SKM-1 treated with dmso at 0.1 percent for 144 hours (cell line): ENCODE results near the gene HSF5.
"Not testable (repeated sequence)": the region's sequence is repeated elsewhere in the genome, so short reads cannot be mapped to it uniquely, and the experiment has no call there.

Experiments
- DNase-seq: peaks from one replicate; lab custom pipeline; 2025; ENCODE audit not compliant: unreplicated experiment; lab: John Stamatoyannopoulos, UW

HSF5 gene

GRCh38 chr17:58415371-58416055, 72.7 kb downstream of the HSF5 start:
- DNase-seq, result no peak

DNA sequence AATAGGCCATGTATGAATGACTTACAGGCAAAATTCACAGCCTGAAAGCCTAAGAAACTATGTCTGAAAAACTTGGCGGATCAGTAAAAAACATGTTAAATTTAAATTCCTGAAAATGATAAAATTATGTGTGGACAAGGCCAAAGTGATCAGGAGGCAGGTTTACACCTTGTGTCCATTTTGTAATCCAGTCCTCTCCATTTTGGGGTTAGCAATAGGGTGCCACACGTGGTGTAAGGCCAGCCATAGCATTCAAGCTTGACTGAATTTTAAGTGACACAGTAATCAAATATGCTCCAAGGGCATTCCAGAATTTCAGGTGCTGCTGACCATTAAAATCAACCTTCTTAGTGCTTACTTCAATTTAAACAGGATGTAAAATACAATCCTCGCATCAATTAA, 73.6 kb downstream of the HSF5 start:
- no peak for DNase-seq

DNA sequence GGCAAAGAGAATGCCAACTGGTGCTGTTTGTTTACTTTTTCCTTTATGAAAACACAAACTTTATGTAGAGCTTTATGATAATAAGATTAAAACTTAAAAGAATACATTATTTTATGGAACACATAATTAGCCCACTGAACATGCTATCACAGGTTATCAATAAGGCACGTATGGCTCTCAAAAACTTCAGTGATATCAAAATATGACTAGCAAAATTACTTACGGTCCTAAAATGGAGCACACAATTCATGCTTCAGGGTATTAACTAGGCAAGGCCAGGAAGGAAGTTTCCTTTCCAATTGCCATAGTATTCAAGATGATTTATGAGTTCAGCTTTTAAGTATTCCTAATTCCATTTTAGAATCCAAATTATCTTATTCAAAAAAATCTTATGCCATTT, 74.5 kb downstream of the HSF5 start:
- DNase-seq, result no peak

GRCh38 chr17:58412961-58413586, 75.1 kb downstream of the HSF5 start:
- peak; percentile 22 for DNase-seq

DNA sequence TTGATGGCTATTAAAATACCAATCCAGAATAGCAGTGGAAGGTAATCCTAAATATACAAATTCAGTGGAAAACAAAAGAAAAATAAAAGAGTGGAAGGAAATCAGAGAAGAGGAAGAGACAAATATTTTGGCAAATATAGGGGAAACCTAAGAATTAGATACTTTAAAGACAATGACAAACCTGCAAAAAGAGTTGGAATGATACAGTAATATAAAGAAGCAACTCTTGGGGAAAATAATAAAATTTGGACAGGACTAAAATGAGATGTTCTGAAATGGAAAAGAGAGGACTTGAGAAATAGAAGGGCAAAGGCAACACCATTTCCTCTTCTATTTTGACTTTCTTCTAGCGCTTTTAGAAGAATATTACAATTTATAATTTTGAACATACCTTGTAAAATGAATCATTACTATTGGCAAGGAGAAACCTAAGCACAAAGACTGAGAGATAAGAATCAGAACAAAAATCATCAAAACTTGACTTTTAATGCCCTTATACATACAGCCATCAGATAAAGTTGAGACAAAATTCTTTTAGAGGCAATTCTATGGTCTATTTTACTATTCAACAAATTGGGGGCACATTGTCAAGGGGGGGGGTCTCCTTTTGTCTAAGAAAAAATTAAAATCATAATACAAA, 76.0 kb downstream of the HSF5 start:
- DNase-seq, result no peak

GRCh38 chr17:58411408-58411894, 76.8 kb downstream of the HSF5 start:
- DNase-seq, result no peak

DNA sequence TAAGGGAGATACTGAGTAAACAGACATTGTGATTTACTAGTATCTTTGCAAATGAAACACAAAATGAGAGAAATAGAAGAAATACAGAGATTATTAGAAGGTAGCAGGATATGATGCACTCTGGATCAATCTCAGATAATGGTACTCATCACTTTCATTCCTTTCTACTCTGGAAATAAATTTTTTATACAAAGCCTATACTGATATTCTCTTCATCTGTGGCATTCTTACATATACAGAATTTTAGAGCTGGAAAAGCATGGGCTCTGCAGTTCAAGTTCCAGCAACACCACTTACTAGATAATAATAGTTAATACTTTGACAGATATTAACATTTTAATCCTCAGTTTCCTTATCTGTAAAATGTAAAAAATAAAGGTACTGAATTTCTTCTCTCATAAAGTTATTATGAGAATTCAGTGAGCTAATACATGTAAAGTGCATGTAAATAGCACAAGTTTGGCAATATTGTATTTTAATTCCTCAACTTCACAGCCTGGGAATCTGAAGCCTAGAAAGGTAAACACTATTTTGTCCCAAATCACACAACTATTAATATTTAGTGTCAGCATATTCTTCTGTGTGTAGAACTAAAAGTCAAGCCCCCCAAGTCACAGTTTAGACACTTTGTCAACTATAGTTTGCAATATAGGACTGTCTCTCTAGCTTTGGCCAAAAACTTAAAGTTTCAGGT, 77.3 kb downstream of the HSF5 start:
- no peak for DNase-seq

- DNase-seq, result no peak
Observed at GRCh38 chr17:58409432-58409831, 78.8 kb downstream of the HSF5 start.

DNA sequence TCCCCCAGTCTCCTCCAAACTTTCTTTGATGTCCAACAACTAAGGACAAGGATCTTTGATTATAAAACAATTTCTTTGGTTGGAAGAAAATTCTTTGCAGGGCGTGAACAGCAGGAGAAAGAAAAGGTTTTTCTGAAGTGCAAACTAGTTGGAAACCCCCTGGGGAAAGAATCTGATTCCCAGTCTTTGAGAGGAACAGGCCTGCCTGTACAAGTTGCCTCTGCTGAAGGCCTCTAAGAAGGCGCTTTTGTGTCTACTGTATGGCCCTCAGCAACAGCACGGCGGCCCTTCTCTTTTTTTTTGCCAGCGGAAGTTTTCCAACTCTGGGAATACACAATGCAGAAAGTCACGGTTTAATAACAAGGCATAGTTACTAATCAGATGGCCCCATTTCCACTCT, 84.9 kb downstream of the HSF5 start:
- DNase-seq, result no peak

DNA sequence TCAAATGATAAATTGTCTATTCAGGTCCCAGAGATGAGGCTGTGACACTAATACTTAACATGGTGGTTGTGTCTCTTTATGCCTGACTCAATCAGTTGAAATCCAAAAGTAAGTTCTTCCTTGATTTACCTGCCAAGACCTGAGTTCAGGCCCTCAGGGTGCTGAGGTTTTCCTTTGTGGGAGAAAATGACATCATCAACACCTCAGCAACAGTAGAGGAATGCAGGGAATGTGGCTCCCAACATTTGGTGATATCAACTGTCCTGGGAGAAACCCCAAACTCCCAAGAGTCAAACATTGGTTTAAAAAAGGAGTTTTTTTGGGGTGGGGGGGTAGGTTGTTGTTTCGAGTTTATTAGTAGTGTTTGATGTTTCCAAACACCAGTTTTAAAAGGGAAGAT, 85.5 kb downstream of the HSF5 start:
- no peak for DNase-seq

DNA sequence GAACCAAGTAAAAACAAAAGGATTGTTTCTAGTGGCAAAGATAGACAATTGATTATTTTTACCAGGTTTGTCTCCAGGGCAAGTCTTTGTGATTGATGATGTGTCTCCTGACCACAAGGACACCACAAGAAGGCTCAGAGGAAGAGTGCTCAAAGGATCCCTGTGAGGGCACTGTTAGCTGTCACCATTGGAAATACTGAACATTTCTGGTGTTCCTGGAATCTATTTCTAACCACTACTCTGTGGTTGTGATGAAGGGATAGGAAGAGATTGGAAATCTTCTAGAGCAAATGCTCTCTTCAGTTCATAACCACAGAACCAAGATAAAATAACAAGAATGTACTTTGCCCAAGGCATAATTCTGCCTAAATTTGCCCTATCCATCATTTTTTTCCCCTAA, 86.2 kb downstream of the HSF5 start:
- DNase-seq, result no peak

GRCh38 chr17:58401287-58401686, 86.9 kb downstream of the HSF5 start:
- DNase-seq, result no peak

DNA sequence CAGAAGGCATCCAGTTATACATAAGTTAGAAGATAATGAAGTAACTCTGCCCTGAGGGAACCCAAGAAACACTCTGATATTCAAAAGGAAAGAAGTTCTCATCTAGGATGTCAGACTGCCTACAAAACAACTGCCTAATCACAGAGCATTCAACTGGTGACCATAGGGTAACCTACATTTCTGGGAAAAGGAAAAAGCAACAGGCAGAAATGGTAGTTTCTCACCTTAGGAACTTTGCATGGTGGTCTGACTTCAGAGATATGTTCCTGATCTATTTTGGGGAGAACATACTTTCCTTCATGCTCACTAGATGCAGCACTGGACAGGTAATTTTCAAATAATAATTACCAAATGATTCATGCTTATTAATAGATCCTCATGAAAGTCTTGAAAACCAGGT, 87.4 kb downstream of the HSF5 start:
- DNase-seq, result no peak

GRCh38 chr17:58399974-58400373, 88.2 kb downstream of the HSF5 start:
- DNase-seq, result no peak

DNA sequence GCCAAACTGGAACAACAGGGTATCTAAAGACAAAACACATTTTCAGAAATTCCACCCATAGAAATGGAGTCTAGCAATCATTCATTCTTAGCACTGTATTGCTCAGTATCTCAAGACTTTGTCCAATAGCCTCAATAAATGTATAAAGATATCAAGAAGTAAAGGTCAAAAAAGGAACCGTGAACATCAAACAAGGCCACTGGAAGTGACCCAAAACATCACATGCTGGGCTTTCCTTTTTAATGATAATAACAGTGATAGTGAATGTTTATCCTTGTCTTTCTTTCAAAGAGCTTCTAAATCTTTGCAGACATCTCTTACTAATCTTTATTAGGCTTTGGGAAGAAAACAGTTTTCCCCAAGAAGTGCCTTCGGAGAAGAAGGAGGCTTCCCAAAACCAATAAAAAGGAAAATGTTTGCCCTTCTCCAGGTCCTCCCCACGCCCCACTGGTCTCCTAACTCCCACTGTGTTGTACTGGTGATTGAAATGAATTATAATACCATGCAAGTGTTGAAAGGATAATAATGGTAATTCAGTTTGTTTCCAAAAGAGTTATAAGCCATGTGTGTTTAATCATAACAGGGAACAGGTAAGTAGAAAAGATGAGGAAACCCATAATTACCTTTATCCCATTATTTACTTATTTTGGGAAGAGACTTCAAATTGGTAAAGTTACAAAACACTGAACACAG, 89.5 kb downstream of the HSF5 start:
- DNase-seq, result no peak

DNA sequence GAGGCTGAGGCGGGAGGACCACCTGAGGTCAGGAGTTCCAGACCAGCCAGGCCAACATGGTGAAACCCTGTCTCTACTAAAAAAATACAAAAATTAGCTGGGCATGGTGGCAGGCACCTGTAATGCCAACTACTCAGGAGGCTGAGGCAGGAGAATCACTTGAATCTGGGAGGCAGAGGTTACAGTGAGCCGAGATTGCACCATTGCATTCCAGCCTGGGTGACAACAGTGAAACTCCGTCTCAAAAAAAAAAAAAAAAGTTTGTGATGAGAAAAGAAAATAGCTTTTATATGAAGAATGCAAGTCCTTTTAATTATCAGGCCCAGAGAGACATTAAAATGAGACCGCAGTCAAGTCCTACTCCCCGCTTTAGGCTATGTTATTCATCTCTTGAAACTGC, 90.8 kb downstream of the HSF5 start:
- DNase-seq, result not testable (repeated sequence)

DNA sequence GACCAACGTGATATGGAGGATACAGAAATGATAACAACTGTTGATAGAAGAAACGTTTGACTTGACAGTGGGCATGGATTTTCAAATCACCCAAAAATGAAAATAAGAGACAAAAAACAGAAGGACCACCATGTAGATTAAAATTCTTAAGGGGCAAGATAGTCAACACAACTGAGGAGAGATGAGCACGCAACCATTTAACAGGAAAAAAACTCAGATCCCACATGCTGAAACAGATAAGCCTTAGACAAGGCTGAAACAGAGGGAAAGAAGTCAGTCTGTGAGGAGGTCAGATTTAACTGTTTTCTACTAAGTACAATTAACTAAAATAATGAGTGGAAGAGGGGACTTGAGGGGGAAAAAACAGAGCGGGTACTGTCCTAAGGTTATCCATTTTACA, 92.0 kb downstream of the HSF5 start:
- DNase-seq, result no peak

- no peak for DNase-seq
Observed at GRCh38 chr17:58394534-58395223, 93.5 kb downstream of the HSF5 start.

GRCh38 chr17:58391302-58391984, 96.8 kb downstream of the HSF5 start:
- no peak for DNase-seq

- DNase-seq, result no peak
Observed at GRCh38 chr17:58390884-58391283, 97.3 kb downstream of the HSF5 start.
